ENCODE results near the gene TDRD15.

- TF ChIP-seq POLR2A (IDR thresholded peaks at IDR 0.05; ENCODE audit: low read length) (no peak), GATA1 (IDR thresholded peaks at IDR 0.05; ENCODE audit: low read depth, low read length) (no peak)
These were observed 38.8 kb downstream of the TDRD15 start for GRCh38 chr2:21162615-21162878.
